Stomach smooth muscle (tissue), 2 donors: ENCODE measurements around the gene ROR2.

Experiments
- H3K27ac ChIP-seq: one replicate; pipeline ENCODE4 v1.7.0; 2013; ENCODE audit warnings: mild to moderate bottlenecking, low read length, inconsistent platforms
- H3K27me3 ChIP-seq, 2 donors: one replicate each; pipeline ENCODE4 v1.7.0; 2013; ENCODE audit warnings: low read length in 2 of 2; ENCODE audit not compliant: insufficient read depth in 2 of 2, control insufficient read depth in 1 of 2
- H3K36me3 ChIP-seq, 2 donors: one replicate each; pipeline ENCODE4 v1.7.0; 2013; ENCODE audit warnings: low read length in 2 of 2; ENCODE audit not compliant: control insufficient read depth in 2 of 2, insufficient read depth in 2 of 2
- H3K4me1 ChIP-seq: one replicate; pipeline ENCODE4 v1.7.0; 2013; ENCODE audit warnings: low read length; ENCODE audit not compliant: control insufficient read depth, insufficient read depth
- H3K4me3 ChIP-seq, 2 donors: one replicate each; pipeline ENCODE4 v1.7.0; 2013; ENCODE audit warnings: low read length in 2 of 2
- H3K9ac ChIP-seq, 2 donors: one replicate each; pipeline ENCODE4 v1.7.0; 2013; ENCODE audit warnings: low read length in 2 of 2, mild to moderate bottlenecking in 1 of 2
- H3K9me3 ChIP-seq, 2 donors: one replicate each; pipeline ENCODE4 v1.7.0; 2013; ENCODE audit warnings: low read length in 2 of 2; ENCODE audit not compliant: control insufficient read depth in 2 of 2
- donor health status: healthy.
- donor health status: Pancreatic carcinoma.

The ROR2 gene

DNA sequence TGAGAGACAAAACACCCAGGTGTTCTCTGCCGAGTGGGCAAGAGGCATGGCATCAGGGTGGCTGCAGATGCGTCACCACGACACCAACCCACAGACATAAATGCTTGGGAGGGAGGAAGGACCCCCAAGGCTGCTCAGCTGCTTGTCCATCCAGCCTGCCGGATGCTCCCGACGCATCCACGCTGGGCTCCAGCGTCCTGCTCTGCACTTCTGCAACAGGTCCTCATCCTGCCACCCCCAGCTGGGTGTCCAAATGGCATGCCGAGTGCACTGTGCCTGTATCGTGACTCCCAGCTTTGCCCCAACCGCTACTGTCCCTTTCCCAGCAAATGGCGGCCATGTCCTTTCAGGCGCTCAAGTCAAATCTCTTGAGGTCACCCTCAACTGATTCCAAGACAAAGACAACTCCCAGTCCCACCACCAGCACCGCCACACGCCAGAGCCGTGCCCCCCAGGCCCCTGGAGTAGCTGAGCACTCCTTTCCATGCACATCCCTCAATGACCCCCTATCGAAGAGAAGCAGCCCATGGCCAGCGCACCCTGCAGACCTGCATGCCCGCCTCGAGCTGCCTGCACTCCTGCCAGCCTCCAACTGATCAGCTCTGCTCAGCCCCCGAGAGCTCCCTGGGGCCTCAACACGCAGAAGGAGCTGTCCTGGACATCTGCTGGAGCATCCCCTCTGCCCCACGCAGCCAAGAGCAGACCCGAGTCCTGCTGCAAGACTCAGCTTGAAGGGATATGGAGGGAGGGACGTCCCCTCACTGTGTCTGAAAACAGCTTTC lies 116.7 kb downstream of the ROR2 start:
- no peaks in the 10 kb centered on the region for H3K27me3 ChIP-seq
- H3K9ac ChIP-seq, result peak overlapping the region; percentile 27 to 42
- no peaks in the 10 kb centered on the region for H3K9me3 ChIP-seq
- H3K4me1 ChIP-seq, result peaks cover 45% of the 10 kb centered on the region
- H3K36me3 ChIP-seq, result no peaks in the 10 kb centered on the region
- H3K27ac ChIP-seq, result peak overlapping the region; percentile 70
- H3K4me3 ChIP-seq, result peak overlapping the region in 1 of 2 donors; percentile 49

DNA sequence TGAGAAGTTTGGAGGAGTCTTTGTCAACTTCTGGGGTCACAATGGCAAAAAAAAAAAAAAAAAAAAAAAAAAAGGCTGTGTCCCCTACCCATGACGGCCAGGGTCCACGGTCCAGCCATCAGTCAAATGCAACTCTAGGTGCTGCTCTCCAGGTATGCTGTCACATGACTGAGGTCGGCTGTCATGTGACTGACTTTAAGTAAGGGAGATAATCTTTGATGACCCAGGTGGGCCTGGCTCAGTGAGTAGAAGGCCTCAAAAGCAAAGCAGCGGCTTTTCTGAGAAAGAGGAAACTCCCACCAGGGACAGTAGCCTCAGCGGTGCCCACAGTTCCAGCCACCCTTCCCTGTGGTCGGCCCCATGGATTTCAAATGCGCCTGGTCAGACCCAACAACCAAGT lies 117.7 kb downstream of the ROR2 start:
- Histone ChIP-seq H3K9me3 (no peaks in the 10 kb centered on the region), H3K36me3 (no peaks in the 10 kb centered on the region), H3K4me1 (peaks cover 42% of the 10 kb centered on the region), H3K27me3 (no peaks in the 10 kb centered on the region), H3K4me3 (no peak overlapping the region), H3K27ac (peak overlapping the region; percentile 37), H3K9ac (no peak overlapping the region)

GRCh38 chr9:91825866-91826265 lies 124.2 kb downstream of the ROR2 start:
- no peak overlapping the region for H3K27ac ChIP-seq
- H3K36me3 ChIP-seq, result no peaks in the 10 kb centered on the region
- no peaks in the 10 kb centered on the region for H3K9me3 ChIP-seq
- no peak overlapping the region for H3K4me3 ChIP-seq
- H3K27me3 ChIP-seq, result no peaks in the 10 kb centered on the region
- peaks cover 20% of the 10 kb centered on the region for H3K4me1 ChIP-seq
- no peak overlapping the region for H3K9ac ChIP-seq

GRCh38 chr9:91825422-91825821 lies 124.6 kb downstream of the ROR2 start:
- H3K4me1 ChIP-seq, result peaks cover 20% of the 10 kb centered on the region
- H3K9ac ChIP-seq, result peak overlapping the region in 1 of 2 donors; percentile 31
- peak overlapping the region; percentile 78 for H3K27ac ChIP-seq
- no peaks in the 10 kb centered on the region for H3K36me3 ChIP-seq
- peak overlapping the region in 1 of 2 donors; percentile 52 for H3K4me3 ChIP-seq
- no peaks in the 10 kb centered on the region for H3K27me3 ChIP-seq
- no peaks in the 10 kb centered on the region for H3K9me3 ChIP-seq

DNA sequence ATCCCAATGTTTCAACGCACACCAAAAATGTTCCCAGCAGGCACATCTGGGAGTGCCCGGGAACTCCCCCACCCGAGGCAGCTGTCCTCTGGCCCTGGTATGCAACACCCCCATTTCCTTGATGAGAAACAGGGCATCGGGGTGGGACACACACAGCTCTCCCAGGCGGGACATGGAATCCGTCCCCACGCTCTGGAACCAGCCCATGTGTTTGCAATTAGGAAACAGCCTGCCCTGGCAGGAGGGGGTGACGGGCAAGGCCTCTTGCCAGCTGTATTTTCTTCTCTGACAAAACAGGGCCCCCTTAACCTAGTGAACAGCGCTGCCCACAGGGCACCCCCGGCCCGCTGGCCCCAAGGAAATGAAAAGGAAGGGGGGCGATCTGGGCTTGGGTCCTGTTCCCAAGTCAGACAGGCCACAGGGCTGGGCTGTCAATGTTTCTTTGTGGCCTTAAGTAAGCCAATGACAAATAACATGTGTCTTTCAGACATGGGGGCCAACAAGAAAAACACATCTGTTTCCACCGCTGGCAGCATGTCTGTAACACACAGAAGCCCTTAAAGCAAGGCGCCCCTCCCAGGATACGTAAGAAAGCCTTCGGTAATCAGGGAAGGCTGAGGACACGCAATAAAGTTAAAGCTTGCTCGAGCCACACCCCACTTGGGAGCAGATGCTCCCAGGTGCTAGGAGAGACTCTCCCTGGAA lies 125.3 kb downstream of the ROR2 start:
- Histone ChIP-seq H3K27ac (peak overlapping the region; percentile 78), H3K9ac (peak overlapping the region; percentile 31 to 36), H3K4me3 (peak overlapping the region; percentile 10 to 52)

DNA sequence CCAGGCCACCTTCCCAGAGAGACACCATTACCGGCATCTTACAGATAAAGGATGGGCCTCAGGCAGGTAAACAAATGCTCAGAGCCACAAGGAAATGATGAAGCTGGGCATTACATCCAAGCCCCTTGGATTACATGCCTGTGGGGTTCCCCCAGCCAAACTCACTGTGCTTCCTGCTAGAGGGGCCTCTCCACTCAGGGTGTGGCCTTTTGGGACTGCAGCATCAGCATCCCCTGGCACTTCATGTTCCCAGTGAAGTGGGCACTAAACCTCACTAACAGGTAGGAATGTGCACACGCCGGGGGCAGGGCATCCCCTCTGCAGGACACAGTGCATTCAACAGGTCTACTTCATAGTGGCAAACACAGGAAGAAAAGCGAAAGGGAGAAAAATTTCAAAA lies 125.9 kb downstream of the ROR2 start:
- H3K4me1 ChIP-seq, result peaks cover 20% of the 10 kb centered on the region
- H3K9me3 ChIP-seq, result no peaks in the 10 kb centered on the region
- peak overlapping the region; percentile 78 for H3K27ac ChIP-seq
- peak overlapping the region; percentile 10 to 52 for H3K4me3 ChIP-seq
- H3K36me3 ChIP-seq, result no peaks in the 10 kb centered on the region
- peak overlapping the region in 1 of 2 donors; percentile 36 for H3K9ac ChIP-seq
- no peaks in the 10 kb centered on the region for H3K27me3 ChIP-seq

More for the DNA sequence above, 125.3 kb downstream of the ROR2 start:
- Histone ChIP-seq H3K9me3 (no peaks in the 10 kb centered on the region), H3K4me1 (peaks cover 20% of the 10 kb centered on the region), H3K36me3 (no peaks in the 10 kb centered on the region), H3K27me3 (no peaks in the 10 kb centered on the region)

DNA sequence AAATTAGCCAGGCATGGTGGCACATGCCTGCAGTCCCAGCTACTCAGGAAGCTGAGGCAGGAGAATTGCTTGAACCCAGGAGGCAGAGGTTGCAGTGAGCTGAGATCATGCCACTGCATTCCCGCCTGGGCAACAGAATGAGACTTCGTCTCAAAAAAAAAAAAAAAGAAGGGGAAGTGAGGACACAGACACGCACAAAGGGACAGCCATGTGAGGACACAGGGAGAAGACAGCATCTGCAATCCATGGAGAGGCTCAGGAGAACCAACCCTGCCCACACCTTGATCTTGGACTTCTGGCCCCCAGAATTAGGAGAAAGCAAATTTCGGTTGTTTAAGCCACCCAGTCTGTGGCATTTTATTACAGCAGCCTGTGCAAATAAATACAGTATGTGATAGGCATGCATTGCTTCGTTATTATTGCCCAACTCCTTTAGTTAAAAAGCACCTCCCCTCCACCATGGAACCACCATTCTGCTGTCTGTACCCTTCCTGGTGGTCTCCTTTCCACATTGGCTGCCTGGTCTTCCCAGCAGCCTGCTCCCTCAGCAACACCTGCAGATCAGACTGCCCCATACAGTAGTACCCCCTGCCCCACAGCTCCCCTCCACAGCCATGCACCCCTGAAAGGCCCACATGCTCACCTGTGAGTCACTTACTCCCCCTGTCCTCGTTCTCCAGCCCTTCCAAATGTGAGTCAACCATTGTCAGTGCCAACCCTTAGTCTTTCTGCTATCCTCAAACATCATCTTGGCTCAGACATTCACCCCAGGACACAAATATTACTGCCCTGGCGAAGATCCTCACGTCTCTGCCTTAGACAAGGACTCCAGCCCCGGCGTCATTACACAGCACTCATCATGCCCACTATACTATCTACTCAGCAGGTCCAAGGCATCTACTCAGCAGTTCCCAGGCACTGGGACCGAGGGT lies 128.8 kb downstream of the ROR2 start:
- Histone ChIP-seq H3K9me3 (no peaks in the 10 kb centered on the region), H3K4me3 (no peak overlapping the region), H3K36me3 (no peaks in the 10 kb centered on the region), H3K9ac (no peak overlapping the region), H3K27ac (peak overlapping the region; percentile 67), H3K27me3 (no peaks in the 10 kb centered on the region), H3K4me1 (peaks cover 43% of the 10 kb centered on the region)

GRCh38 chr9:91820126-91820750 lies 129.8 kb downstream of the ROR2 start:
- Histone ChIP-seq H3K4me3 (no peak overlapping the region), H3K4me1 (peaks cover 40% of the 10 kb centered on the region), H3K36me3 (no peaks in the 10 kb centered on the region), H3K27ac (peak overlapping the region; percentile 53), H3K9ac (no peak overlapping the region), H3K9me3 (no peaks in the 10 kb centered on the region), H3K27me3 (no peaks in the 10 kb centered on the region)

- Histone ChIP-seq H3K4me3 (no peak overlapping the region), H3K9me3 (no peaks in the 10 kb centered on the region), H3K27ac (peak overlapping the region; percentile 84), H3K9ac (no peak overlapping the region), H3K36me3 (no peaks in the 10 kb centered on the region), H3K27me3 (no peaks in the 10 kb centered on the region), H3K4me1 (peaks cover 38% of the 10 kb centered on the region)
These were observed 131.2 kb downstream of the ROR2 start for GRCh38 chr9:91818647-91819403.
